ENCODE data around the gene PODXL.

PODXL gene

GRCh38 chr7:131556053-131556908 lies at the start of gene PODXL:
Gene PODXL (minus strand): TSS chr7:131556628. CDS start chr7:131556359, 269 bp downstream.
- Mint-ChIP-seq H3K9me3 (no peaks in the 10 kb centered on the region), H3K27ac (no peak within 1 kb of the TSS)

GRCh38 chr7:131605280-131605878 lies 49.0 kb upstream of the PODXL start:
- Mint-ChIP-seq H3K27me3 (peaks cover 45% of the 10 kb centered on the region), H3K9me3 (no peaks in the 10 kb centered on the region), H3K4me3 (no peak overlapping the region), H3K4me1 (peaks cover 7% of the 10 kb centered on the region), H3K27ac (no peak overlapping the region)
- DNase-seq (no peak), ATAC-seq (no peak)

More at GRCh38 chr7:131556053-131556908, at the start of gene PODXL:
- peak within 1 kb of the TSS; percentile 79 to 88 for H3K4me3 Mint-ChIP-seq
- peak; percentile 82 for ATAC-seq
- H3K27me3 Mint-ChIP-seq = peaks cover 81% of the 10 kb centered on the region
- peak; percentile 61 to 66 for DNase-seq
- H3K4me1 Mint-ChIP-seq = peaks cover 21% of the 10 kb centered on the region

- no peaks in the 10 kb centered on the region for H3K9me3 Mint-ChIP-seq
- no peak for ATAC-seq
- peaks cover 45% of the 10 kb centered on the region for H3K27me3 Mint-ChIP-seq
- DNase-seq = no peak
- no peak overlapping the region for H3K4me3 Mint-ChIP-seq
- peaks cover 7% of the 10 kb centered on the region for H3K4me1 Mint-ChIP-seq
- H3K27ac Mint-ChIP-seq = no peak overlapping the region
Measured at GRCh38 chr7:131604841-131605279, 48.4 kb upstream of the PODXL start.

- Mint-ChIP-seq H3K27me3 (peaks cover 45% of the 10 kb centered on the region), H3K9me3 (no peaks in the 10 kb centered on the region)
Measured at GRCh38 chr7:131603932-131604331, 47.5 kb upstream of the PODXL start.

GRCh38 chr7:131602994-131603372 lies 46.6 kb upstream of the PODXL start:
- DNase-seq (no peak), ATAC-seq (no peak)
- H3K9me3 Mint-ChIP-seq = no peaks in the 10 kb centered on the region
- H3K4me3 Mint-ChIP-seq = no peak overlapping the region
- no peak overlapping the region for H3K27ac Mint-ChIP-seq
- peaks cover 40% of the 10 kb centered on the region for H3K27me3 Mint-ChIP-seq
- peaks cover 7% of the 10 kb centered on the region for H3K4me1 Mint-ChIP-seq

More at GRCh38 chr7:131603932-131604331, 47.5 kb upstream of the PODXL start:
- Mint-ChIP-seq H3K27ac (peak overlapping the region in 1 of 2 donors; percentile 42), H3K4me1 (peaks cover 7% of the 10 kb centered on the region), H3K4me3 (no peak overlapping the region)
- ATAC-seq (no peak), DNase-seq (no peak)

- Mint-ChIP-seq H3K27ac (no peak overlapping the region), H3K4me1 (peaks cover 7% of the 10 kb centered on the region), H3K27me3 (peaks cover 35% of the 10 kb centered on the region), H3K4me3 (no peak overlapping the region), H3K9me3 (no peaks in the 10 kb centered on the region)
- no peak for ATAC-seq
- no peak for DNase-seq
Measured at GRCh38 chr7:131602304-131602993, 46.0 kb upstream of the PODXL start.

GRCh38 chr7:131600085-131600881 lies 43.9 kb upstream of the PODXL start:
- no peak overlapping the region for H3K27ac Mint-ChIP-seq
- no peak for DNase-seq
- peaks cover 17% of the 10 kb centered on the region for H3K27me3 Mint-ChIP-seq
- ATAC-seq = no peak
- H3K4me3 Mint-ChIP-seq = no peak overlapping the region
- no peaks in the 10 kb centered on the region for H3K9me3 Mint-ChIP-seq
- no peaks in the 10 kb centered on the region for H3K4me1 Mint-ChIP-seq

GRCh38 chr7:131596785-131597184 lies 40.4 kb upstream of the PODXL start:
- Mint-ChIP-seq H3K4me3 (no peak overlapping the region), H3K27ac (no peak overlapping the region), H3K4me1 (no peaks in the 10 kb centered on the region), H3K27me3 (peaks cover 11% of the 10 kb centered on the region), H3K9me3 (no peaks in the 10 kb centered on the region)
- DNase-seq (no peak), ATAC-seq (no peak)

GRCh38 chr7:131595699-131596098 lies 39.3 kb upstream of the PODXL start:
- no peak overlapping the region for H3K27ac Mint-ChIP-seq
- H3K4me3 Mint-ChIP-seq = no peak overlapping the region
- H3K9me3 Mint-ChIP-seq = no peaks in the 10 kb centered on the region
- ATAC-seq (no peak), DNase-seq (no peak)
- H3K4me1 Mint-ChIP-seq = no peaks in the 10 kb centered on the region
- peaks cover 11% of the 10 kb centered on the region for H3K27me3 Mint-ChIP-seq

- Mint-ChIP-seq H3K27ac (no peak overlapping the region), H3K9me3 (no peaks in the 10 kb centered on the region), H3K4me1 (no peaks in the 10 kb centered on the region), H3K4me3 (no peak overlapping the region), H3K27me3 (peaks cover 11% of the 10 kb centered on the region)
- DNase-seq = no peak
- no peak for ATAC-seq
Measured at GRCh38 chr7:131591687-131592319, 35.4 kb upstream of the PODXL start.

GRCh38 chr7:131587315-131587923 lies 31.0 kb upstream of the PODXL start:
- no peak for DNase-seq
- Mint-ChIP-seq H3K9me3 (no peaks in the 10 kb centered on the region), H3K27me3 (no peaks in the 10 kb centered on the region), H3K4me1 (no peaks in the 10 kb centered on the region), H3K4me3 (no peak overlapping the region), H3K27ac (no peak overlapping the region)
- ATAC-seq = peak; percentile 20

- Mint-ChIP-seq H3K27me3 (no peaks in the 10 kb centered on the region), H3K4me1 (no peaks in the 10 kb centered on the region), H3K9me3 (no peaks in the 10 kb centered on the region), H3K27ac (no peak overlapping the region), H3K4me3 (no peak overlapping the region)
- no peak for DNase-seq
- ATAC-seq = no peak
Measured at GRCh38 chr7:131586759-131587158, 30.3 kb upstream of the PODXL start.

- Mint-ChIP-seq H3K27ac (no peak overlapping the region), H3K4me1 (no peaks in the 10 kb centered on the region), H3K27me3 (no peaks in the 10 kb centered on the region), H3K9me3 (no peaks in the 10 kb centered on the region), H3K4me3 (no peak overlapping the region)
- DNase-seq (no peak), ATAC-seq (no peak)
Measured at GRCh38 chr7:131586259-131586658, 29.8 kb upstream of the PODXL start.

- Mint-ChIP-seq H3K27ac (no peak overlapping the region), H3K4me1 (no peaks in the 10 kb centered on the region), H3K27me3 (no peaks in the 10 kb centered on the region), H3K9me3 (no peaks in the 10 kb centered on the region), H3K4me3 (no peak overlapping the region)
- ATAC-seq = no peak
- DNase-seq = no peak
Measured at GRCh38 chr7:131583430-131583829, 27.0 kb upstream of the PODXL start.

Data from stimulated activated naive CD8-positive, alpha-beta T cell treated with anti-CD3 and anti-CD28 coated beads, Interleukin-15, amount 100 ng/mL, for 72 hours (primary cell).